Mesendoderm (in vitro differentiated cells): ENCODE data around the gene UBE3D. TPM values are rescaled to one million over a fixed set of nuclear protein-coding genes. Genes with fewer than 3 reads are reported as not detected.
A peak's percentile ranks its signal among the peaks of the same experiment; 100 is the strongest.

Experiments used
- DNase-seq: peaks from one replicate; pipeline ENCODE4 v3.0.0; 2013
- H2AK5ac ChIP-seq: 2 replicates; pipeline ENCODE4 v1.6.1; 2013; ENCODE audit warnings: low read length, inconsistent platforms
- H2BK120ac ChIP-seq: 2 replicates; pipeline ENCODE4 v1.6.1; 2013; ENCODE audit warnings: low read depth, mild to moderate bottlenecking, low read length, moderate library complexity, mixed read lengths
- H2BK15ac ChIP-seq: replicated peaks from 2 replicates; pipeline ENCODE4 v1.6.1; 2013; ENCODE audit warnings: low read depth, mild to moderate bottlenecking, moderate library complexity
- H2BK5ac ChIP-seq: 2 replicates; pipeline ENCODE4 v1.6.1; 2013; ENCODE audit warnings: low read length, inconsistent platforms
- H3K18ac ChIP-seq: 2 replicates; pipeline ENCODE4 v1.6.1; 2013; ENCODE audit warnings: mild to moderate bottlenecking, low read length, mixed read lengths
- H3K23ac ChIP-seq: one replicate; pipeline ENCODE4 v1.6.1; 2013; ENCODE audit warnings: low read length
- H3K27ac ChIP-seq: 2 replicates; pipeline ENCODE4 v1.5.1; 2013; ENCODE audit warnings: low read depth, mild to moderate bottlenecking, inconsistent platforms, low read length, moderate library complexity
- H3K27me3 ChIP-seq: 2 replicates; pipeline ENCODE4 v1.6.1; 2013; ENCODE audit warnings: low read length, control low read depth, mild to moderate bottlenecking, inconsistent platforms; ENCODE audit not compliant: insufficient read depth, poor library complexity
- H3K36me3 ChIP-seq: 2 replicates; pipeline ENCODE4 v1.6.1; 2013; ENCODE audit warnings: low read length, inconsistent platforms; ENCODE audit not compliant: control insufficient read depth, insufficient read depth
- H3K4ac ChIP-seq: one replicate; pipeline ENCODE4 v1.6.1; 2013; ENCODE audit warnings: low read depth, mild to moderate bottlenecking, low read length, moderate library complexity
- H3K4me1 ChIP-seq: 2 replicates; pipeline ENCODE4 v1.6.1; 2013; ENCODE audit warnings: low read depth, low read length, inconsistent platforms; ENCODE audit not compliant: control insufficient read depth
- H3K4me2 ChIP-seq: 2 replicates; pipeline ENCODE4 v1.6.1; 2013; ENCODE audit warnings: low read length
- H3K4me3 ChIP-seq: 2 replicates; pipeline ENCODE4 v1.5.1; 2013; ENCODE audit warnings: mild to moderate bottlenecking, low read length
- H3K56ac ChIP-seq: one replicate; pipeline ENCODE4 v1.6.1; 2013; ENCODE audit warnings: low read length
- H3K79me1 ChIP-seq: 2 replicates; pipeline ENCODE4 v1.6.1; 2013; ENCODE audit warnings: low read length, inconsistent platforms
- H3K79me2 ChIP-seq: 2 replicates; pipeline ENCODE4 v1.6.1; 2013; ENCODE audit warnings: mild to moderate bottlenecking, low read length; ENCODE audit not compliant: control insufficient read depth, insufficient read depth
- H3K9ac ChIP-seq: 2 replicates; pipeline ENCODE4 v1.6.1; 2013; ENCODE audit warnings: low read length, inconsistent platforms
- H4K5ac ChIP-seq: one replicate; pipeline ENCODE4 v1.6.1; 2013; ENCODE audit warnings: low read length
- H4K8ac ChIP-seq: one replicate; pipeline ENCODE4 v1.6.1; 2013; ENCODE audit warnings: low read depth, mild to moderate bottlenecking, control low read depth, low read length, moderate library complexity
- WGBS: extraction: QIAGEN DNeasy Blood & Tissue Kit; methylation state at CpG from one replicate; pipeline ENCODE4 v1.1.7; 2013; ENCODE audit warnings: low lambda C conversion rate, missing lambda C conversion rate; ENCODE audit not compliant: insufficient coverage; ENCODE audit errors: extremely low coverage; 5-methylcytosine and 5-hydroxymethylcytosine counted together
- polyA plus RNA-seq, 2 experiments: library from polyadenylated mRNA; stranded (reverse); fragments of 200-250 nt; gene quantifications; one replicate each; pipeline ENCODE4 v1.2.3, GENCODE V29; 2013

Gene UBE3D, protein sequence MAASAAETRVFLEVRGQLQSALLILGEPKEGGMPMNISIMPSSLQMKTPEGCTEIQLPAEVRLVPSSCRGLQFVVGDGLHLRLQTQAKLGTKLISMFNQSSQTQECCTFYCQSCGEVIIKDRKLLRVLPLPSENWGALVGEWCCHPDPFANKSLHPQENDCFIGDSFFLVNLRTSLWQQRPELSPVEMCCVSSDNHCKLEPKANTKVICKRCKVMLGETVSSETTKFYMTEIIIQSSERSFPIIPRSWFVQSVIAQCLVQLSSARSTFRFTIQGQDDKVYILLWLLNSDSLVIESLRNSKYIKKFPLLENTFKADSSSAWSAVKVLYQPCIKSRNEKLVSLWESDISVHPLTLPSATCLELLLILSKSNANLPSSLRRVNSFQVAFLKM
- polyA plus RNA-seq (2013, experiment 1 of 2): 13.2 TPM
- polyA plus RNA-seq (2013, experiment 2 of 2): 13.8 TPM

DNA sequence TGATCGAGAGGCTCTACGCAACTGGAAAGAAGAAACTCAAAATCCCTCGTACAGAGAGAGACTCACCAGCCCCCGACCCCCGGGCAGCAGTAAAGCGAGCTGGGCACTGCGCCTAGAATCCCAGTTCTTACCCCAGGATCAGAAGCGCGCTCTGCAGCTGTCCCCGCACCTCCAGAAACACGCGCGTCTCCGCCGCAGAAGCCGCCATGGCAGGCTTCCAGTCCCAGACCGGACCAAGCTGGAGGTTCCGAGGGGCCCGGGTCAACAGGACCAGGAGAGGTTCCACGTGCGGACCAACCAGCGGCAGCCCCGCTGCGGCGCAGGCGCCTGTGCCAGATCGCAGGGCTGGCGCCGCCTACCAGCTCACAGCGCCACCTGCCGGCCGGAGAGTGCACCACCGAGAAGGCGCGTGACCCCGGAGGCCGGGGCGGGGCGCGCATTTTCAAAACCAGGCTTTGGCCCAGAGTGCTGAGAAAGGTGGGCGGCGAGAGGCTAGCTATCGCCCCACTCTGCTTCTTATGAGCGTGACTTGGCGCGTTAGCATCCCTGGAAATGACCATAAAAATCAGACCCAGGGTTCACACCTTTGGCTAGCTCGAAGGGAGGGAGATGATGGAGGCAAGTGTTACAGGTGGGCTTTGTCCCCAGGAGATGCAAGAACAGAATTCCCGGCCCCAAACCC is at the start of gene UBE3D:
Gene UBE3D (minus strand): TSS at position 331 of the 682 bp plus-strand sequence. CDS start 123 bp downstream, at position 208.
- Histone ChIP-seq H2AK5ac (no peak within 1 kb of the TSS), H4K5ac (peak within 1 kb of the TSS; percentile 21), H3K27me3 (no peaks in the 10 kb centered on the region), H3K18ac (peak within 1 kb of the TSS; percentile 75), H3K79me1 (peaks cover 2% of the 10 kb centered on the region), H3K79me2 (peaks cover 3% of the 10 kb centered on the region), H3K9ac (peak within 1 kb of the TSS; percentile 91), H2BK120ac (no peak within 1 kb of the TSS), H2BK5ac (no peak within 1 kb of the TSS), H3K4me3 (peak within 1 kb of the TSS; percentile 81), H3K4ac (no peak within 1 kb of the TSS), H3K36me3 (no peaks in the 10 kb centered on the region), H3K27ac (no peak within 1 kb of the TSS), H3K56ac (peak within 1 kb of the TSS; percentile 96), H2BK15ac (no peak within 1 kb of the TSS), H4K8ac (no peak within 1 kb of the TSS), H3K4me2 (peak within 1 kb of the TSS; percentile 58), H3K4me1 (no peaks in the 10 kb centered on the region), H3K23ac (no peak within 1 kb of the TSS)
- WGBS: no CpG with 5 or more reads among the region's 48 CpGs
- DNase-seq: peak; percentile 89

DNA sequence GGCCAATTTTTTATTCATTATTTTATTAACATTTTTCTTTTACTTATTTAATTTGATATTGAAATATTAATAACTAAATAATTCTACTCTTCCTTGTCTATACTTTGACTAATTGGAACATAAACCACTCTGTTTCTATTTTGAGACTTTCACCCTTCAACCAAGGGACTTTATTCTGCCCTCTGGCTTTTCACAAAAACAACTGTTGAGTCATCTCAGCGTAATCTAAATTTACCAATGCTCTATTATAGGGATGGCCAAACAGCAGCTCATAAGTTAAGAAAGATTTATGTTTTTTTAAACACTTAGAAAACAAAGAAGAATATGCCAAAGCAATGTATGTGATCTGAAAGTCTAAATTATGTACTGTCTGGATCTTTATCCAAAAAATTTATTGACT is 48.5 kb upstream of the UBE3D start:
- Histone ChIP-seq H3K4ac (no peak overlapping the region), H3K4me1 (no peaks in the 10 kb centered on the region), H3K79me1 (no peaks in the 10 kb centered on the region), H2BK5ac (no peak overlapping the region), H2AK5ac (no peak overlapping the region), H3K4me2 (no peak overlapping the region), H3K27me3 (no peaks in the 10 kb centered on the region), H3K36me3 (no peaks in the 10 kb centered on the region), H4K8ac (no peak overlapping the region), H3K79me2 (no peaks in the 10 kb centered on the region), H2BK15ac (no peak overlapping the region), H3K4me3 (no peak overlapping the region), H4K5ac (no peak overlapping the region), H3K56ac (no peak overlapping the region), H3K27ac (no peak overlapping the region), H3K23ac (no peak overlapping the region), H2BK120ac (no peak overlapping the region), H3K9ac (no peak overlapping the region), H3K18ac (no peak overlapping the region)
- no CpG with 5 or more reads among the region's 1 CpG for WGBS
- DNase-seq: no peak

DNA sequence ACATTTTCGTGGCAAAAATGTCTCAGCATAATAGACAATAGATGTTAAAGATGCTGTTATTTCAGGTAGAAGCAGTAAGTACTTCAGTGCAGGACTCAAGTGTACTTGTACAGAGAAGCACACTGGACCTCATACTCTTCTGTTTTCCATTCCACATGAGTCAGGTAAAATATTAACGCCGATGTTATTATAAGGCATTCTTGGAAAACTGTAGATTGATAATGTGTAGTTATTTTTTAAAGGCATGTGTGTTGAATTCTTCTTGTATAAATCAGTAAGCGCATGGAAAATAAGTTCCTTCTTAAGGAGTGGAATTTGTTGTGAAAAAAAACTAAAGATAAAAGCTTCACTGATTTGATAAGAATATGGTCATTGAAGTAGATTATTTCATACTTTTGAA is 47.6 kb upstream of the UBE3D start:
- no peak overlapping the region for H3K4ac ChIP-seq
- no peaks in the 10 kb centered on the region for H3K79me1 ChIP-seq
- no peaks in the 10 kb centered on the region for H3K4me1 ChIP-seq
- no peak for DNase-seq
- no peaks in the 10 kb centered on the region for H3K79me2 ChIP-seq
- H3K9ac ChIP-seq: no peak overlapping the region
- no peak overlapping the region for H3K27ac ChIP-seq
- H4K8ac ChIP-seq: no peak overlapping the region
- H3K27me3 ChIP-seq: no peaks in the 10 kb centered on the region
- H4K5ac ChIP-seq: no peak overlapping the region
- H3K23ac ChIP-seq: no peak overlapping the region
- H2BK120ac ChIP-seq: no peak overlapping the region
- H3K36me3 ChIP-seq: no peaks in the 10 kb centered on the region
- H3K56ac ChIP-seq: no peak overlapping the region
- 100% methylated on average over 1 of the region's 4 CpGs for WGBS
- H3K18ac ChIP-seq: no peak overlapping the region
- H2AK5ac ChIP-seq: no peak overlapping the region
- H3K4me2 ChIP-seq: no peak overlapping the region
- H2BK15ac ChIP-seq: no peak overlapping the region
- no peak overlapping the region for H2BK5ac ChIP-seq
- no peak overlapping the region for H3K4me3 ChIP-seq

- Histone ChIP-seq H3K56ac (no peak overlapping the region), H3K9ac (no peak overlapping the region), H2AK5ac (no peak overlapping the region), H4K5ac (no peak overlapping the region), H2BK15ac (no peak overlapping the region), H3K27me3 (no peaks in the 10 kb centered on the region), H3K4ac (no peak overlapping the region), H4K8ac (no peak overlapping the region), H3K4me3 (no peak overlapping the region), H3K18ac (no peak overlapping the region), H2BK120ac (no peak overlapping the region), H2BK5ac (no peak overlapping the region), H3K27ac (no peak overlapping the region), H3K79me2 (no peaks in the 10 kb centered on the region), H3K79me1 (no peaks in the 10 kb centered on the region), H3K4me2 (no peak overlapping the region), H3K36me3 (no peaks in the 10 kb centered on the region), H3K4me1 (no peaks in the 10 kb centered on the region), H3K23ac (no peak overlapping the region)
- DNase-seq: no peak
- no CpG with 5 or more reads among the region's 1 CpG for WGBS
These were observed 42.7 kb upstream of the UBE3D start for GRCh38 chr6:83108378-83108777.

- DNase-seq: no peak
- Histone ChIP-seq H3K4me2 (no peak overlapping the region), H3K56ac (no peak overlapping the region), H4K5ac (no peak overlapping the region), H2BK15ac (no peak overlapping the region), H3K79me2 (no peaks in the 10 kb centered on the region), H2BK5ac (no peak overlapping the region), H3K4me3 (no peak overlapping the region), H3K9ac (no peak overlapping the region), H3K23ac (no peak overlapping the region), H3K18ac (no peak overlapping the region), H2BK120ac (no peak overlapping the region), H3K4me1 (no peaks in the 10 kb centered on the region), H3K36me3 (no peaks in the 10 kb centered on the region), H3K27me3 (no peaks in the 10 kb centered on the region), H3K4ac (no peak overlapping the region), H4K8ac (no peak overlapping the region), H3K79me1 (no peaks in the 10 kb centered on the region), H3K27ac (no peak overlapping the region), H2AK5ac (no peak overlapping the region)
- WGBS: no CpG with 5 or more reads among the region's 3 CpGs
These were observed 32.9 kb upstream of the UBE3D start for GRCh38 chr6:83098589-83098988.
